ENCODE data around the gene SH3PXD2B.

SH3PXD2B gene

GRCh38 chr5:172395483-172395882 lies 58.8 kb downstream of the SH3PXD2B start:
- no peak for DNase-seq (ENCODE audit: extremely low read depth, low read depth)
- TF ChIP-seq, protein P1, sequence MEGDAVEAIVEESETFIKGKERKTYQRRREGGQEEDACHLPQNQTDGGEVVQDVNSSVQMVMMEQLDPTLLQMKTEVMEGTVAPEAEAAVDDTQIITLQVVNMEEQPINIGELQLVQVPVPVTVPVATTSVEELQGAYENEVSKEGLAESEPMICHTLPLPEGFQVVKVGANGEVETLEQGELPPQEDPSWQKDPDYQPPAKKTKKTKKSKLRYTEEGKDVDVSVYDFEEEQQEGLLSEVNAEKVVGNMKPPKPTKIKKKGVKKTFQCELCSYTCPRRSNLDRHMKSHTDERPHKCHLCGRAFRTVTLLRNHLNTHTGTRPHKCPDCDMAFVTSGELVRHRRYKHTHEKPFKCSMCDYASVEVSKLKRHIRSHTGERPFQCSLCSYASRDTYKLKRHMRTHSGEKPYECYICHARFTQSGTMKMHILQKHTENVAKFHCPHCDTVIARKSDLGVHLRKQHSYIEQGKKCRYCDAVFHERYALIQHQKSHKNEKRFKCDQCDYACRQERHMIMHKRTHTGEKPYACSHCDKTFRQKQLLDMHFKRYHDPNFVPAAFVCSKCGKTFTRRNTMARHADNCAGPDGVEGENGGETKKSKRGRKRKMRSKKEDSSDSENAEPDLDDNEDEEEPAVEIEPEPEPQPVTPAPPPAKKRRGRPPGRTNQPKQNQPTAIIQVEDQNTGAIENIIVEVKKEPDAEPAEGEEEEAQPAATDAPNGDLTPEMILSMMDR (IDR thresholded peaks at IDR 0.05; ENCODE audit: low read depth, low read length), result no peak

DNA sequence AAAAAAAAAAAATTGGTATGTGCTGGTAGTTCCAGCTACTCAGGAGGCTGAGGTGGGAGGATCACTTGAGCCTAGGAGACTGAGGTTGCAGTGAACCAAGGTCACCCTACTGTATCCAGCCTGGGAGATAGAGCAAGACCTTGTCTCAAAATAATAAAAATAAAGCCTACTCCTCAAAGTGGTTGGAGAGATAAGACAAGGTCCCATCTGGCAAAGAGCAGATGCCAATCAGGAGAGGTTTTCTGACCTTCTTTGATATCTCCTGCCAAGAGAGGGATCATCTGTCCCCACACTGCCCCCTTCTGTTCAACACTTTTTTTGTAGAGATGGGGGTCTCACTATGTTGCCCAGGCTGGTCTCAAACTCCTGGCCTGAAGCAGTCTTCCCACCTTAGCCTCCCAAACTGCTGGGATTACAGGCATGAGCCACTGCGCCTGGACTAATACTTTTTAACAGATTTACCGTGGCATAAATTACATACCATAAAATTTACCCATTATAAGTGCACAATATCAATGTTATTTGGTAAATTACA lies 64.7 kb downstream of the SH3PXD2B start:
- TF ChIP-seq, protein P1 (IDR thresholded peaks at IDR 0.05; ENCODE audit: low read depth, low read length), result no peak; the same call in 1 of the 2 replicates
- DNase-seq (ENCODE audit: extremely low read depth, low read depth), result no peak

DNA sequence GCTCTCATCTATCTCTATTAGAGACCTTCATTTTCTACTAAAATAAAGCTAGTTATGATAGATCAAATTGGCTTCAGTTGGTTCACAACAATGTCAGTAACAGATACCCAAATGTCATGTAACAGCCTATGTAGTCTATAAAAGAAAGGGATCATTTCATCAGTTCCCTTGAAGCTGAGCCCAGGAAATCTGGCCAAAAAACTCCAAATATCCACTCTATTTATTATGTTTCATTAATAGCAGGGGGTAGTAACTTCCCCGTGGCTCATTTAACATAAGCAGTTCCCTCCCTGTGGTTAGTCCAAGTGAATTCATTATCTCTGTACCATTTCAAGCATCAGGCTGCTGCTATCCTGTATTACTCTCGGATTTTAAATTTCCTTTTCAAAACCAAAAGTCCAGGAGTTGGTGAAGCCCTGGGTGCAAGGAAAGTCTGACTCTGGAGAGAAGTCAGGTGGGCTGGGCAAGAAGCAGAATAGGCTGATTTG lies 66.0 kb downstream of the SH3PXD2B start:
- TF ChIP-seq, protein P1 (IDR thresholded peaks at IDR 0.05; ENCODE audit: low read depth, low read length), result no peak
- no peak for DNase-seq (ENCODE audit: extremely low read depth, low read depth)

- no peak for DNase-seq (ENCODE audit: extremely low read depth, low read depth)
- TF ChIP-seq, protein P1 (IDR thresholded peaks at IDR 0.05; ENCODE audit: low read depth, low read length), result no peak
These were observed 68.6 kb downstream of the SH3PXD2B start for GRCh38 chr5:172385707-172386106.

GRCh38 chr5:172385010-172385563 lies 69.2 kb downstream of the SH3PXD2B start:
- DNase-seq (ENCODE audit: extremely low read depth, low read depth), result no peak
- TF ChIP-seq, protein P1 (IDR thresholded peaks at IDR 0.05; ENCODE audit: low read depth, low read length), result no peak

DNA sequence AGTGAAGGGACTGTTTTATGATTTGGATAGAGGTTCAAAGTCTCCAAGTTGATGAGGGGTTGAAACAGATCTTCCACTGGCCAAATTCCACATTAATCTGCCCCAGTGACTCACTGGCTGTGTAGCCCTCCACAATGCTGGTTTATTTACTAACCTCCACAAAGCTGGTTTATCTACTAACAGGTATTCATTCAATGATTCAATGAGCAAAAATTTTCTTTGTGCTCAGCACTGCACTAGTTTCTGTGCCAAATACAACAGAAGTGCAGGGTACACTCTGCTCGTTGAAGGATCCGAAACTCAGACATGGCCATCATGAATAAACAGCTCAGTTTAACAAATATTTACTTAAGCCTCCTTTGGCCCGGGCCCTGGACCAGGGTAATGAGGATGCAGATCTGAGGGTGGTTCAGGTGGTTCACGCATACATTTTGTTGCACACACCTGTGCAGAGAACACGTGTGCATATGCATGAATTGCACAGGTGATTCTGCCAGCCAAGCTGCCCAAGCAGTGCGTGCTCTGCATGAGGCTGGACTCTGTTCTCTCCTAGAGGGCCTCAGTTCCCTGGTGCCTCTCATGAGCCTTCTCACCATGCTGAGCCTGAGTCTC lies 71.0 kb downstream of the SH3PXD2B start:
- TF ChIP-seq, protein P1 (IDR thresholded peaks at IDR 0.05; ENCODE audit: low read depth, low read length), result no peak
- no peak for DNase-seq (ENCODE audit: extremely low read depth, low read depth)

DNA sequence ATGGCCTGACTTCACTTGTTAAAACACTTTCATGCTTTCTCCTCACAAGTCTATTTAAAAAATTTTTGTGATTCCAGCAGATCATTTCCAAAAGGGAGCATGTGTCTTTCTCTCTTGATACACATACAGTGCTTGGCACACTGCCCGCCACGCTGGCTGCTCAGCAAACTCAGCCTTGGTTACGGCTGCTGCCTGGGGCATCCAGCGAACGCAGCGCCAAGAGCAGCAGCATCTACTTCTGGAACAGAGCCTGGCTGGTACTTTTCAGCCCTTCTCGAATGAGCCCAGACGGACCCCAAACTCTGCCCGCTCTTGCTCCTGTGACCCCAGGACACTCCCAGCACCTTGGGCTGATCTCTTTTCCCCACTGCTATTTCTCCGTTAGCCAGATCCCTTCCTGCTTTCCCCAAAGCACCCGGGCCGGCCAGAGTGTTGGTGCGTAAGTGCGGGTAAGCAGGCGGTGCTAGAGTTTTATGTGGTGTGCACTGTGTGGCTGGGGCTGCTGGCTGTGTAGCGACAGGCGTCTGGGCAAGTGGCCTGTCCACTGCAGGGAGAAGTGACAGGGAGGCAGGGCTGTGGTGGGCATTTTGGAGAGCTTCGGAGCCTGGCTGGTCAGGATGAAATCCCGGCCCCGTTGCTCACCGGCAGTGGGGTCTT lies 73.2 kb downstream of the SH3PXD2B start:
- TF ChIP-seq, protein P1 (IDR thresholded peaks at IDR 0.05; ENCODE audit: low read depth, low read length), result no peak
- no peak for DNase-seq (ENCODE audit: extremely low read depth, low read depth)
